K562 (cell line): ENCODE results near the gene UVRAG. TPM values are rescaled to one million over a fixed set of nuclear protein-coding genes. Genes with fewer than 3 reads are reported as not detected.
"Not testable (repeated sequence)": the region's sequence is repeated elsewhere in the genome, so short reads cannot be mapped to it uniquely, and the experiment has no call there.

ENCODE experiments used
- ATAC-seq: fragments of 200-7000 bp; cut with Tn5 transposase; 3 replicates; pipeline ENCODE4 v1.9.1; 2020; ENCODE audit warnings: moderate library complexity
- BruUV-seq: library from RNA; stranded (reverse); fragments of 400-500 nt; replicated peaks from 2 replicates; lab custom pipeline; 2021; lab: Mats Ljungman, UMichigan
- CTCF ChIA-PET: fragments of 300-600 bp; formaldehyde crosslinking; extraction: SDS; loops from one replicate; lab custom pipeline; 2021; ENCODE audit warnings: low intra/inter-chr PET ratio; lab: Yijun Ruan, JAX
- POLR2A ChIA-PET: fragments of 300-600, 350-650 bp; sonication (Branson Sonifier 250); formaldehyde crosslinking; extraction: SDS; loops from one replicate; lab custom pipeline; 2021; ENCODE audit warnings: antibody characterized with exemption, inconsistent platforms; lab: Yijun Ruan, JAX
- DNase-seq, 4 experiments: peaks; one replicate each; pipeline versions ENCODE4 v3.0.0 to v3.0.0-alpha.2; 2011 to 2018; ENCODE audit warnings: low spot score in 3 of 4, mixed read lengths in 3 of 4; ENCODE audit errors: extremely low read depth in 1 of 4
- FAIRE-seq: peaks from 2 replicates; lab custom pipeline; 2011; peaks lifted over from hg19 to GRCh38; lab: Jason Lieb, UNC
- H2AFZ ChIP-seq: 2 replicates; pipeline ENCODE4 v1.6.0; 2011; ENCODE audit warnings: low read depth, low read length, control low read depth, inconsistent platforms
- H3K27ac ChIP-seq: fragments of 200-600 bp; 3 replicates; pipeline ENCODE4 v1.8.0; 2011; ENCODE audit warnings: low read depth, mild to moderate bottlenecking, control low read depth, inconsistent platforms, low read length, moderate library complexity, mixed read lengths; ENCODE audit errors: extremely low read depth
- H3K27me3 ChIP-seq, 2 experiments: fragments of 300-600 bp in 1 of 2; 2 replicates in 1 of 2; 3 replicates in 1 of 2; pipeline versions ENCODE4 v1.6.0 to v1.8.0; 2011; ENCODE audit warnings: inconsistent platforms in 2 of 2, low read length in 2 of 2, mild to moderate bottlenecking in 1 of 2, mixed read lengths in 1 of 2, moderate library complexity in 1 of 2; ENCODE audit not compliant: control insufficient read depth in 2 of 2, insufficient read depth in 2 of 2
- H3K36me3 ChIP-seq: fragments of 300-600 bp; 3 replicates; pipeline ENCODE4 v1.8.0; 2011; ENCODE audit warnings: mild to moderate bottlenecking, low read length, inconsistent platforms; ENCODE audit not compliant: control insufficient read depth, insufficient read depth
- H3K4me1 ChIP-seq, 2 experiments: fragments of 200-600 bp in 1 of 2; replicated peaks in 1 of 2; 2 replicates in 1 of 2; 3 replicates in 1 of 2; pipeline versions ENCODE4 v1.5.1 to v1.8.0; 2011; ENCODE audit warnings: inconsistent platforms in 2 of 2, low read length in 2 of 2, mild to moderate bottlenecking in 1 of 2, mixed read lengths in 1 of 2, moderate library complexity in 1 of 2; ENCODE audit not compliant: control insufficient read depth in 2 of 2, insufficient read depth in 2 of 2
- H3K4me2 ChIP-seq: 2 replicates; pipeline ENCODE4 v1.6.1; 2011; ENCODE audit warnings: low read length, control low read depth, inconsistent platforms, mixed read lengths; ENCODE audit not compliant: insufficient read depth
- H3K4me3 ChIP-seq: fragments of 200-600 bp; sonication (generic), shearing (Covaris generic); 2 replicates; pipeline ENCODE4 v1.5.1; 2016; ENCODE audit warnings: control low read depth, inconsistent platforms
- H3K79me2 ChIP-seq: fragments of 200-600 bp; 3 replicates; pipeline ENCODE4 v1.8.0; 2011; ENCODE audit warnings: low read length, inconsistent platforms; ENCODE audit not compliant: control insufficient read depth, insufficient read depth
- H3K9ac ChIP-seq, 2 experiments: 2 replicates each; pipeline versions ENCODE4 v1.6.0 to v1.6.1; 2011; ENCODE audit warnings: low read depth in 2 of 2, low read length in 2 of 2, control low read depth in 1 of 2, inconsistent platforms in 1 of 2, mild to moderate bottlenecking in 1 of 2, mixed read lengths in 1 of 2; ENCODE audit not compliant: insufficient read depth in 1 of 2
- H3K9me1 ChIP-seq: one replicate; pipeline ENCODE4 v1.6.0; 2011; ENCODE audit warnings: inconsistent platforms, mild to moderate bottlenecking, low read length, moderate library complexity; ENCODE audit not compliant: control insufficient read depth, insufficient read depth
- H3K9me3 ChIP-seq: replicated peaks from 2 replicates; pipeline ENCODE4 v1.5.1; 2011; ENCODE audit warnings: low read depth, low read length, inconsistent platforms; ENCODE audit not compliant: control insufficient read depth, insufficient read depth
- H4K20me1 ChIP-seq: replicated peaks from 2 replicates; pipeline ENCODE4 v1.6.1; 2011; ENCODE audit warnings: low read length, inconsistent platforms, mixed read lengths; ENCODE audit not compliant: control insufficient read depth, insufficient read depth
- HDAC3 ChIP-seq: fragments of 450-650 bp; IDR thresholded peaks from 2 replicates; pipeline ENCODE4 v1.6.1; 2018; ENCODE audit warnings: borderline replicate concordance, mild to moderate bottlenecking, moderate library complexity; ENCODE audit not compliant: partially characterized antibody
- L3MBTL2 ChIP-seq: fragments of 450-650 bp; IDR thresholded peaks from 2 replicates; pipeline ENCODE4 v1.6.1; 2016; ENCODE audit warnings: mild to moderate bottlenecking, moderate library complexity
- MAZ ChIP-seq, 2 experiments: fragments of 450-650 bp in 1 of 2; sonication (generic) in 1 of 2; formaldehyde crosslinking; IDR thresholded peaks in 1 of 2; conservative IDR thresholded peaks in 1 of 2; 2 replicates each; pipeline versions ENCODE4 v1.4.0 to v1.5.0; 2020; ENCODE audit warnings: mild to moderate bottlenecking in 1 of 2, missing genetic modification reagents in 1 of 2
- PCBP1 ChIP-seq: fragments of 200-400 bp; formaldehyde crosslinking; IDR thresholded peaks from 2 replicates; pipeline ENCODE4 v1.6.1; 2018; ENCODE audit warnings: mild to moderate bottlenecking, low read depth, low read length; ENCODE audit not compliant: poor library complexity, severe bottlenecking
- TCF15 ChIP-seq: fragments of 250-450 bp; sonication (Bioruptor Pico); IDR thresholded peaks from 2 replicates; pipeline ENCODE4 v1.8.0; 2022; ENCODE audit warnings: moderate library complexity, mild to moderate bottlenecking, inconsistent platforms
- ZNF444 ChIP-seq: fragments of 250-450 bp; sonication (Bioruptor Pico); IDR thresholded peaks from 2 replicates; pipeline ENCODE4 v1.4.0; 2020; ENCODE audit warnings: mild to moderate bottlenecking, moderate library complexity
- WGBS: fragments of 100-300 bp; shearing (Covaris generic); methylation state at CpG from one replicate; pipeline ENCODE4 v1.1.6; 2016; ENCODE audit warnings: low coverage, mixed read lengths; ENCODE audit not compliant: insufficient coverage; ENCODE audit errors: missing lambda C conversion rate; 5-methylcytosine and 5-hydroxymethylcytosine counted together
- in situ Hi-C: fragments of 300-500 bp; cut with MboI; formaldehyde crosslinking; loops from 4 replicates; pipeline ENCODE4 v1.15.0; 2018; ENCODE audit warnings: inconsistent platforms, mixed read lengths
- intact Hi-C: fragments of 100-400 bp; cut with micrococcal nuclease; formaldehyde crosslinking; loops from 2 replicates; pipeline ENCODE4 v1.14.2; 2022
- polyA plus RNA-seq, 8 experiments: library from polyadenylated mRNA; depleted of rRNA in 4 of 8; stranded (reverse) in 5 of 8; unstranded in 3 of 8; fragments of >200 nt; fragmentation: Nextera tagmentation in 2 of 8; fragmentation: Illumina TruSeq in 1 of 8; extraction: Ambion mirVana in 2 of 8; extraction: Trizol in 1 of 8; gene quantifications; 2 replicates each; pipeline versions ENCODE4 v1.2.1 to v1.2.3, GENCODE V29; 2011 to 2014; ENCODE audit warnings: inconsistent platforms in 1 of 8, missing spikeins in 1 of 8
- total RNA-seq, 7 experiments: library from RNA; depleted of rRNA in 6 of 7; stranded (reverse); fragments of >200 nt in 6 of 7; fragmentation: Illumina TruSeq in 2 of 7; extraction: Trizol in 2 of 7; gene quantifications; 2 replicates each; pipeline versions ENCODE4 v1.2.1 to v1.2.3, GENCODE V29; 2011 to 2021; ENCODE audit warnings: low replicate concordance in 1 of 7

The UVRAG gene
- total and polyA plus RNA-seq, 9 of the 15 experiments (the other 6 are each of a cell fraction or from before 2014, with no cell fraction given) = 3.1 to 17.8 (median 12.4) TPM

GRCh38 chr11:76081084-76081483 lies 266.1 kb downstream of the UVRAG start:
- H3K4me1 ChIP-seq, H2AFZ ChIP-seq, CTCF ChIA-PET, ATAC-seq, H3K4me2 ChIP-seq, in situ Hi-C loops, H3K4me3 ChIP-seq, H3K9me1 ChIP-seq, H3K9ac ChIP-seq, H3K9me3 ChIP-seq, H3K27ac ChIP-seq, BruUV-seq, H3K79me2 ChIP-seq, DNase-seq, H3K36me3 ChIP-seq, H3K27me3 ChIP-seq, intact Hi-C loops, H4K20me1 ChIP-seq, FAIRE-seq: not testable (repeated sequence)
- WGBS = 93% methylated on average over 3 of the region's 5 CpGs
- POLR2A ChIA-PET = interaction anchor here (0.6 kb wide), 1 partner anchor 35 kb away, joined by 4 read pairs; no protein-coding TSS in a partner anchor

GRCh38 chr11:76083563-76084451 lies 268.8 kb downstream of the UVRAG start:
- CTCF ChIA-PET = no interaction called here
- Histone ChIP-seq H3K27me3 (no peaks in the 10 kb centered on the region), H3K9me1 (no peaks in the 10 kb centered on the region), H2AFZ (no peak overlapping the region), H3K4me3 (no peak overlapping the region), H4K20me1 (no peaks in the 10 kb centered on the region), H3K36me3 (no peaks in the 10 kb centered on the region; the same call in 2 of the 3 replicates), H3K9ac (no peak overlapping the region), H3K4me1 (no peaks in the 10 kb centered on the region), H3K79me2 (no peaks in the 10 kb centered on the region), H3K9me3 (no peaks in the 10 kb centered on the region), H3K4me2 (no peak overlapping the region), H3K27ac (no peak overlapping the region)
- BruUV-seq = no TSS peak
- in situ Hi-C loops (no loop called here), intact Hi-C loops (no loop called here)
- DNase-seq = no peak
- POLR2A ChIA-PET = interaction anchor here (1.1 kb wide), 1 partner anchor 9 kb away, joined by 3 read pairs; no protein-coding TSS in a partner anchor
- TF ChIP-seq TCF15 (CRISPR knock-in tag) = no peak
- no peak for TF ChIP-seq HDAC3
- TF ChIP-seq MAZ (CRISPR knock-in tag; conservative IDR thresholded peaks at IDR 0.05 in 1 of 2, IDR thresholded peaks at IDR 0.05 in 1 of 2) = no peak
- TF ChIP-seq ZNF444 (CRISPR knock-in tag) = no peak
- no peak for TF ChIP-seq L3MBTL2
- no peak for TF ChIP-seq PCBP1
- FAIRE-seq = no peak
- WGBS = 70% methylated on average over 7 of the region's 7 CpGs
- ATAC-seq = no peak
